Measurements from ENCODE around the gene PIF1. TPM values are rescaled to one million over a fixed set of nuclear protein-coding genes. Genes with fewer than 3 reads are reported as not detected.

PIF1 gene
- total RNA-seq, 1 experiment from 2014 or later = 74.4 TPM

- Mint-ChIP-seq H3K27ac (peak overlapping the region in 2 of 3 experiments; percentile 61 to 66; a peak in 4 of 7 replicates), H3K4me3 (no peak overlapping the region), H3K4me1 (peaks cover 43 to 51% of the 10 kb centered on the region in 2 experiments), H3K9me3 (no peaks in the 10 kb centered on the region), H3K27me3 (ENCODE audit: low read depth) (no peaks in the 10 kb centered on the region), H3K36me3 (ENCODE audit: insufficient read depth in 1 of 3, low read depth in 3 of 3) (peaks cover 31 to 71% (median 52%) of the 10 kb centered on the region in 3 experiments)
- no peaks in the 10 kb centered on the region for H3K79me1 ChIP-seq (ENCODE audit: insufficient read depth, low read depth, low read length, poor library complexity, severe bottlenecking)
- H3K56ac ChIP-seq (ENCODE audit: insufficient read length, low read depth, low read length) = no peak overlapping the region
- no peaks in the 10 kb centered on the region; the same call in 1 of the 2 replicates for H3K79me2 ChIP-seq (ENCODE audit: insufficient read depth, low read length)
- H3K23ac ChIP-seq (ENCODE audit: insufficient read length, low read depth, low read length) = no peak overlapping the region
- no peaks in the 10 kb centered on the region for H3K23me2 ChIP-seq (ENCODE audit: insufficient read length, low read depth, low read length, poor library complexity, severe bottlenecking)
- H2BK15ac ChIP-seq (ENCODE audit: low read depth, low read length) = no peak overlapping the region
- DNase-seq = peak; percentile 22
- WGBS (ENCODE audit: extremely low coverage, insufficient read length, low lambda C conversion rate) = no CpG with 5 or more reads among the region's 7 CpGs
- peaks cover 2% of the 10 kb centered on the region for H4K20me1 ChIP-seq (ENCODE audit: control insufficient read depth, insufficient read depth, insufficient read length)
- no peak overlapping the region for H4K8ac ChIP-seq (replicated peaks; ENCODE audit: insufficient read length, low read depth, low read length)
- no peak overlapping the region for H2BK20ac ChIP-seq (ENCODE audit: low read depth, low read length, poor library complexity, severe bottlenecking)
- no peak overlapping the region for H4K91ac ChIP-seq (ENCODE audit: insufficient read length, low read depth, low read length)
- H3K4me2 ChIP-seq (ENCODE audit: insufficient read depth, insufficient read length, low read length) = no peak overlapping the region
- H3K9me3 ChIP-seq (ENCODE audit: control insufficient read depth, low read depth, low read length) = no peaks in the 10 kb centered on the region
- no peak overlapping the region for H3K18ac ChIP-seq (ENCODE audit: insufficient read length, low read depth, low read length)
- H3K27me3 ChIP-seq (ENCODE audit: insufficient read depth, low read length) = no peaks in the 10 kb centered on the region
- peaks cover 7% of the 10 kb centered on the region for H3K4me1 ChIP-seq (ENCODE audit: insufficient read depth, low read length)
- H2AFZ ChIP-seq (ENCODE audit: low read length) = no peak overlapping the region
- H4K5ac ChIP-seq (ENCODE audit: insufficient read length, low read depth, low read length) = no peak overlapping the region
- no peak for TF ChIP-seq CTCF (conservative IDR thresholded peaks at IDR 0.05)
- no peak overlapping the region for H3T11ph ChIP-seq (ENCODE audit: low read length)
- H2BK120ac ChIP-seq (ENCODE audit: low read depth, low read length, poor library complexity, severe bottlenecking) = no peak overlapping the region
- no peak overlapping the region for H3K9ac ChIP-seq (ENCODE audit: extremely low read depth, insufficient read length, low read length)
- H3K27ac ChIP-seq (ENCODE audit: insufficient read length, low read depth, low read length) = no peak overlapping the region
- H2BK12ac ChIP-seq (ENCODE audit: insufficient read length, low read depth, low read length) = no peak overlapping the region
- H2BK5ac ChIP-seq (ENCODE audit: insufficient read length, low read length) = no peak overlapping the region
- no peak overlapping the region for H2AK5ac ChIP-seq (ENCODE audit: insufficient read length, low read length)
- H3K14ac ChIP-seq (ENCODE audit: insufficient read depth, low read length) = no peak overlapping the region
- H3K4ac ChIP-seq (ENCODE audit: low read depth, low read length) = no peak overlapping the region
These were observed 29.9 kb upstream of the PIF1 start for GRCh38 chr15:64855205-64855975.

All from H9 (cell line).